ENCODE measurements around the gene DHRS1.

DHRS1 gene

GRCh38 chr14:24263848-24264247, 35.7 kb downstream of the DHRS1 start:
- DNase-seq (ENCODE audit: low read depth in 2 of 2): no peak

- DNase-seq (ENCODE audit: low read depth in 2 of 2): no peak
Observed at GRCh38 chr14:24262821-24263733, 36.5 kb downstream of the DHRS1 start, which contains the start of gene TGM1. Gene TGM1 (minus strand): TSS chr14:24263177. CDS start chr14:24262352, 825 bp downstream.

GRCh38 chr14:24261969-24262327, 37.6 kb downstream of the DHRS1 start:
- DNase-seq (ENCODE audit: low read depth in 2 of 2): no peak

- no peak for DNase-seq (ENCODE audit: low read depth in 2 of 2)
Observed at GRCh38 chr14:24261256-24261968, 38.2 kb downstream of the DHRS1 start.

- no peak for DNase-seq (ENCODE audit: low read depth in 2 of 2)
Observed at GRCh38 chr14:24260780-24261157, 38.8 kb downstream of the DHRS1 start.

GRCh38 chr14:24260026-24260779, 39.4 kb downstream of the DHRS1 start:
- no peak for DNase-seq (ENCODE audit: low read depth in 2 of 2)

GRCh38 chr14:24259282-24260025, 40.1 kb downstream of the DHRS1 start:
- no peak for DNase-seq (ENCODE audit: low read depth in 2 of 2)

- DNase-seq (ENCODE audit: low read depth in 2 of 2): no peak
Observed at GRCh38 chr14:24258548-24259265, 40.9 kb downstream of the DHRS1 start.

GRCh38 chr14:24258119-24258518, 41.5 kb downstream of the DHRS1 start:
- DNase-seq (ENCODE audit: low read depth in 2 of 2): no peak

- no peak for DNase-seq (ENCODE audit: low read depth in 2 of 2)
Observed at GRCh38 chr14:24256960-24257359, 42.6 kb downstream of the DHRS1 start.

GRCh38 chr14:24255931-24256711, 43.5 kb downstream of the DHRS1 start:
- DNase-seq (ENCODE audit: low read depth in 2 of 2): no peak

- DNase-seq (ENCODE audit: low read depth in 2 of 2): no peak
Observed at GRCh38 chr14:24255438-24255837, 44.1 kb downstream of the DHRS1 start.

- no peak for DNase-seq (ENCODE audit: low read depth in 2 of 2)
Observed at GRCh38 chr14:24254630-24255392, 44.8 kb downstream of the DHRS1 start.

- no peak for DNase-seq (ENCODE audit: low read depth in 2 of 2)
Observed at GRCh38 chr14:24253936-24254335, 45.6 kb downstream of the DHRS1 start.

- DNase-seq (ENCODE audit: low read depth in 2 of 2): no peak
Observed at GRCh38 chr14:24252289-24253124, 47.1 kb downstream of the DHRS1 start.

GRCh38 chr14:24251880-24252288, 47.7 kb downstream of the DHRS1 start:
- DNase-seq (ENCODE audit: low read depth in 2 of 2): no peak

- no peak for DNase-seq (ENCODE audit: low read depth in 2 of 2)
Observed at GRCh38 chr14:24250354-24250753, 49.2 kb downstream of the DHRS1 start.
